Subcutaneous adipose tissue (tissue), 4 donors: ENCODE results near the gene TUSC7. TPM values are rescaled to one million over a fixed set of nuclear protein-coding genes. Genes with fewer than 3 reads are reported as not detected.

Experiments
- total RNA-seq, 4 donors: library from RNA; depleted of rRNA; stranded (reverse); fragments of >200 nt; gene quantifications; one replicate each; pipeline ENCODE4 v1.1.0, GENCODE V29; 2016
- TF ChIP-seq, protein P1 (sequence below): fragments of 450-650 bp; IDR thresholded peaks from one replicate; pipeline ENCODE4 v1.5.1; 2016; ENCODE audit warnings: low read depth, mild to moderate bottlenecking, control low read depth, antibody characterized with exemption, moderate library complexity

TUSC7 gene
- total RNA-seq, 4 donors from 2014 or later: not detected

DNA sequence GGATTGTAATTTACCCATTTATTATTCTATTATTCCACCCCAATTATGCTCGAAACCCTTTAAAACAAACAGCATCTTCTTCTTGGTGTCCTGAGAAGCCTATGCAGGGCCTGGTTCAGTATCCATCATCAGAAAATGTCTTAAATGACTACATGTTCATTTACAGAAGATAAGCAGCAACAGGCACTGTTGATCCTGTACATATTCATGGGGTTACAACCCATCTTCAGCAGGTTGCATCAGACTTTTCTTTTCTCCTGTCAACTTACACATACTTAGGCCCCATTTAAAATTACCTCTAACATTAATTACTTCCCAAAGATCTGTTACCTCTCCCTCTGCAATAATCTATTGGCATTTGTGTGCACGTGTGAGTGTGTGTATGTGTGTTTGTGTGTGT, 18.9 kb downstream of the TUSC7 start:
- TF ChIP-seq, protein P1, sequence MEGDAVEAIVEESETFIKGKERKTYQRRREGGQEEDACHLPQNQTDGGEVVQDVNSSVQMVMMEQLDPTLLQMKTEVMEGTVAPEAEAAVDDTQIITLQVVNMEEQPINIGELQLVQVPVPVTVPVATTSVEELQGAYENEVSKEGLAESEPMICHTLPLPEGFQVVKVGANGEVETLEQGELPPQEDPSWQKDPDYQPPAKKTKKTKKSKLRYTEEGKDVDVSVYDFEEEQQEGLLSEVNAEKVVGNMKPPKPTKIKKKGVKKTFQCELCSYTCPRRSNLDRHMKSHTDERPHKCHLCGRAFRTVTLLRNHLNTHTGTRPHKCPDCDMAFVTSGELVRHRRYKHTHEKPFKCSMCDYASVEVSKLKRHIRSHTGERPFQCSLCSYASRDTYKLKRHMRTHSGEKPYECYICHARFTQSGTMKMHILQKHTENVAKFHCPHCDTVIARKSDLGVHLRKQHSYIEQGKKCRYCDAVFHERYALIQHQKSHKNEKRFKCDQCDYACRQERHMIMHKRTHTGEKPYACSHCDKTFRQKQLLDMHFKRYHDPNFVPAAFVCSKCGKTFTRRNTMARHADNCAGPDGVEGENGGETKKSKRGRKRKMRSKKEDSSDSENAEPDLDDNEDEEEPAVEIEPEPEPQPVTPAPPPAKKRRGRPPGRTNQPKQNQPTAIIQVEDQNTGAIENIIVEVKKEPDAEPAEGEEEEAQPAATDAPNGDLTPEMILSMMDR: no peak

DNA sequence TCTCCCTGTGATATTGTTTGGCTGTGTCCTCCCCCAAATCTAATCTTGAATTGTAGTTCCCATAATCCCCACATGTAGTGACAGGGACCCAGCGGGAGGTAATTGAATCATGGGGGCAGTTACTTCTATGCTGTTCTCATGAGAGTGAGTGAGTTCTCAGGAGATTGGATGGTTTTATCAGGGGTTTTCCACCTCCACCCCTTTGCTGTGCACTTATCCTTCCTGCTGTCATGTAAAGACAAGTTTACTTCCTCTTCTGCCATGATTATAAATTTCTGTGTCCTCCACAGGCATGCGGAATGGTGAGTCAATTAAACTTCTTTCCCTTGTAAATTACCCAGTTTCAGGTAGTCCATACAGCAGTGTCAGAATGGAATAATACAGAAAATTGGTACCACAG, 24.7 kb downstream of the TUSC7 start:
- TF ChIP-seq, protein P1: no peak

DNA sequence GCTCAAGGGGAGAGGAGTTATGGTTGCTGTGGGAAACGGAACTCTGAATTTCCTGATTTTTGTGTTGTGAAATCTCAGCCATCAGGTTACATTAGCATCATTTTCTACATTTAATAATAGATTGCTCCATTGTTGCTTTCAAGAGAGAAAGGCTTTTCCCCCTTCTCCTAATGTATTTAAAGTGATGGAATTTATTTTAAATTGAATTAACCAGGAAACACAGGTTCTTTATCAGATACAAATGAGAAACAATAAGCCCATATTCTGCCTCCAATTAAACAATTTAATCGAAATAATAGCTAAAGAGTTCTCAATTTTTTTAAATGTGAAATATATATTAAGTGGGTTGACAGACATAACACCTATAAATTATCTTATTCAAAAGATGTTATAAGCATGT, 30.1 kb downstream of the TUSC7 start:
- TF ChIP-seq, protein P1: no peak

DNA sequence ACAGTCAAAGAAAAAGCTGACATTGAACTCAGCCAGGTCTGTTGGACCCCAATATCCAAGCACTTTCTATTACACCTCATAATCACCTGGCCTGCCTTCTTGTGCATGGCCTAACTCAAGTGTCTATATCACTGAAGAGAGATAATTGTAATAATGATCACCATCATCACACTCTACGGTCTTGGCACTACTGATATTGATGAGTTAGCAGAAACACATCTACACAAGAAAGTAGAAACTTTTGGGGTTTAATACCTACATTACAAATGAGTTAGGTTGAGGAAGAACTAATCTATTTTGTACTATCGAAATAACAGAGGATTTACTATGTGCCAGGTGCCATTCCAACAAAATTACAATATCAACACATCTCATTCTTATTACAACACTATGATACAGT, 30.7 kb downstream of the TUSC7 start:
- TF ChIP-seq, protein P1: no peak

DNA sequence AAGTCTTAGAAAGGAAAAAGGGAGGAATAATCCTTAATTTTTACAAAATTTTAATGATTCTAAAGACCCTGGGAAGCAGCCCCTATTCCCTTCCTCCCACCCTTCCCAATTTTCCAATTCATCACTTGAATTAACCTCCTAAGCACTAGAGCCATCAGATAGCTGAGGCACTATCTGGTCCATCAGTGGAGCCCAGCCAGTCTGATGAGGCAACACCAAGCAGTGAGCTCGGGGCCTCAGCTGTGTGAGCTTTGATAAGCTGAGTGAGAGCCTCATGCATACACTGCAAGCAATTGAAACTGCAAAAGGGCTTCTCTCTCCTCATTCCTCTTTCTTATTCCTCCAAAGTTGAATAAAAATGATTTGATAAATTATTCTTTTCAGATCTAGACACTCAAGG, 31.9 kb downstream of the TUSC7 start:
- TF ChIP-seq, protein P1: no peak

DNA sequence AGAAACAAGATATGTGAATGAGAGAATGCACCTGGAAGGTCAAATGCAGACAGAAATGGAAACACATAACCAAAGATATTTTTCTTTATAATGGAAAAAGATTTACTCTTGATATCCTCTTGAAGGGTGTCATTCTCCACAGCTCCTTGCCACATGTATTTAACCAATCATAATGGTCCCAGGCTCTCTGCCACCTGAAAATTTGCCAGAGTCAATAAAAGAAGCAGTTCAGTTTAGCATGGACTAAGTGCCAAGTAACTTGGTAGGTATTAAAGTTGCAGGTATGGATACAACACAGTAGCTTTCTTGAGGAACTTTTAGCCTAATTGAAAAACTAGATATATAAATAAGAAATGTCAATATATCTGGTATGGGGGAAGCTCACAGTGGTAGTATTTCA, 33.5 kb downstream of the TUSC7 start:
- TF ChIP-seq, protein P1: no peak

DNA sequence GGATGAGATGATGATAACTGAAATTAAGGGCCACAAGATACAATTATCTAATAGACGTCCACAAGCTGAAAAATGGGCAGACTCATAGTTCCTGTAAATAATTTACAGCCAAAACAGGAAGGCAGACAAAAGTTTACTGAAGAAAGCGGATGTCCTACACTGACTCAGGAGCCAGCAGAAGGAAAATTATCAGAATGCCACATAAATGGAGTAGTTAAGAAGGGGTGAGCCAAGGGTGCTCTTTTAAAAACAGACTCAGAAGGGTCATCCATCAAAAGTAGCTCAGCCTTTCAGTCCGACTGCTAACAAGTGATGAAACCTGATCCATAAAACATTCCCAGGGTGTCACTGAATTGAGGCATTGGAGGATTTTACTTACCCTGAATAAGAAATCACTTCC, 39.8 kb downstream of the TUSC7 start:
- TF ChIP-seq, protein P1: no peak
